Spleen (tissue), 11 donors: Measurements from ENCODE around the gene GYPC. TPM values are rescaled to one million over a fixed set of nuclear protein-coding genes. Genes with fewer than 3 reads are reported as not detected.
A peak's percentile ranks its signal among the peaks of the same experiment; 100 is the strongest.

Experiments
- DNase-seq: peaks from one replicate; pipeline ENCODE4 v3.0.0-alpha.2; 2020
- H3K27ac ChIP-seq, 8 donors: fragments of 200-600 bp; sonication (generic) in 7 of 8; 1 replicate in 4 of 8; 2 replicates in 4 of 8; pipeline versions ENCODE4 v1.5.0 to v1.8.0; 2016 to 2021; ENCODE audit warnings: inconsistent platforms in 4 of 8, mild to moderate bottlenecking in 4 of 8, moderate library complexity in 1 of 8
- H3K27me3 ChIP-seq, 7 donors: fragments of 200-600 bp; sonication (generic) in 6 of 7; replicated peaks in 1 of 7; 1 replicate in 4 of 7; 2 replicates in 3 of 7; pipeline versions ENCODE4 v1.5.0 to v1.8.0; 2016 to 2021; ENCODE audit warnings: inconsistent platforms in 3 of 7, mild to moderate bottlenecking in 1 of 7
- H3K36me3 ChIP-seq, 6 donors: fragments of 200-600 bp; sonication (generic) in 5 of 6; 1 replicate in 4 of 6; 2 replicates in 2 of 6; pipeline versions ENCODE4 v1.5.0 to v1.8.0; 2016 to 2021; ENCODE audit warnings: inconsistent platforms in 2 of 6
- H3K4me1 ChIP-seq, 6 donors: fragments of 200-600 bp; sonication (generic) in 5 of 6; 1 replicate in 3 of 6; 2 replicates in 3 of 6; pipeline versions ENCODE4 v1.5.0 to v1.8.0; 2016 to 2021; ENCODE audit warnings: inconsistent platforms in 3 of 6
- H3K4me3 ChIP-seq, 8 donors: fragments of 200-600 bp; sonication (generic) in 7 of 8; 1 replicate in 4 of 8; 2 replicates in 4 of 8; pipeline versions ENCODE4 v1.5.0 to v1.8.0; 2016 to 2021; ENCODE audit warnings: inconsistent platforms in 4 of 8, mild to moderate bottlenecking in 4 of 8, moderate library complexity in 2 of 8
- H3K9me3 ChIP-seq, 8 donors: fragments of 200-600 bp; sonication (generic) in 7 of 8; 1 replicate in 4 of 8; 2 replicates in 4 of 8; pipeline versions ENCODE4 v1.5.0 to v1.8.0; 2016 to 2021; ENCODE audit warnings: inconsistent platforms in 4 of 8
- CTCF ChIP-seq, 11 experiments: fragments of 200-600 bp in 7 of 11; fragments of 450-650 bp in 4 of 11; sonication (generic) in 4 of 11; IDR thresholded peaks in 8 of 11; conservative IDR thresholded peaks in 3 of 11; 1 replicate in 7 of 11; 2 replicates in 4 of 11; pipeline versions ENCODE4 v1.4.0 to v1.8.0; 2016 to 2021; ENCODE audit warnings: antibody characterized with exemption in 11 of 11, inconsistent platforms in 4 of 11, mild to moderate bottlenecking in 1 of 11
- POLR2A ChIP-seq, 3 donors: fragments of 450-650 bp; IDR thresholded peaks; one replicate each; pipeline ENCODE4 v1.5.1; 2017; ENCODE audit warnings: antibody characterized with exemption in 3 of 3, mild to moderate bottlenecking in 1 of 3
- POLR2AphosphoS5 ChIP-seq, 3 donors: sonication (generic); formaldehyde crosslinking; IDR thresholded peaks; one replicate each; pipeline ENCODE4 v1.5.1; 2017; ENCODE audit warnings: antibody characterized with exemption in 3 of 3
- WGBS, 5 donors: extraction: QIAGEN DNeasy Blood & Tissue Kit in 3 of 5; methylation state at CpG; one replicate each; pipeline versions ENCODE4 v1.1.5 to v1.1.7; 2013 to 2018; 5-methylcytosine and 5-hydroxymethylcytosine counted together
- intact Hi-C: fragments of 100-400 bp; cut with DNase I; formaldehyde crosslinking; loops from one replicate; pipeline ENCODE4 v1.15.0; 2023; ENCODE audit warnings: low total_unique reads
- polyA plus RNA-seq, 3 donors: library from polyadenylated mRNA; stranded (reverse); fragments of 200-250 nt; gene quantifications; one replicate each; pipeline ENCODE4 v1.2.1, GENCODE V29; 2013
- total RNA-seq, 7 donors: library from RNA; depleted of rRNA in 3 of 7; stranded (reverse); fragments of >200 nt in 3 of 7; fragmentation: NEBNext Ultra II Directional in 4 of 7; extraction: Animal tissue kit (Norgen Biotek cat#: 25700) in 4 of 7; gene quantifications; one replicate each; pipeline versions ENCODE4 v1.1.0 to v1.2.1, GENCODE V29; 2016 to 2021
- donor health status: healthy with polysubstance abuse.
- donor health status: DM: no; HTN: no; CAD: no; lungs with moderate emphysema.
- donor health status: DM: no; HTN: no; CAD: no.
- donor health status: Bipolar disorder and iron deficiency.
- donor health status: healthy.
- donor health status: DM: no; HTN: no; CAD: no.
- donor health status: DM: yes; HTN: yes; CAD: no.

The GYPC gene
- total and polyA plus RNA-seq, 10 donors, result 86.6 to 202 (median 153) TPM

- no peak for TF ChIP-seq POLR2A (IDR thresholded peaks at IDR 0.05)
- H3K4me1 ChIP-seq, result peaks cover 26 to 94% (median 47%) of the 10 kb centered on the region in 6 donors
- 62 to 82% (median 71%) methylated on average over 4 of the region's 4 CpGs for WGBS, 5 donors
- no peaks in the 10 kb centered on the region for H3K27me3 ChIP-seq
- no peak for DNase-seq
- no peak overlapping the region for H3K4me3 ChIP-seq
- H3K9me3 ChIP-seq, result no peaks in the 10 kb centered on the region
- intact Hi-C loops, result no loop called here
- no peak overlapping the region for H3K27ac ChIP-seq
- H3K36me3 ChIP-seq, result peaks cover 0 to 63% (median 13%) of the 10 kb centered on the region in 6 donors
These were observed 12.3 kb downstream of the GYPC start for GRCh38 chr2:126668254-126668653.

- WGBS, 5 donors, result 67 to 91% (median 78%) methylated on average over 6 of the region's 6 CpGs
- TF ChIP-seq POLR2A (IDR thresholded peaks at IDR 0.05) (no peak), POLR2AphosphoS5 (IDR thresholded peaks at IDR 0.05) (no peak)
- H3K27ac ChIP-seq, result peak overlapping the region in 1 of 8 donors; percentile 1
These were observed 13.8 kb downstream of the GYPC start for GRCh38 chr2:126669772-126670171.

GRCh38 chr2:126671488-126671887, 15.5 kb downstream of the GYPC start:
- no peak for DNase-seq
- Histone ChIP-seq H3K27ac (no peak overlapping the region), H3K27me3 (no peaks in the 10 kb centered on the region), H3K9me3 (peaks cover 0 to 19% (median 17%) of the 10 kb centered on the region in 8 donors), H3K4me3 (no peak overlapping the region), H3K4me1 (peaks cover 0 to 80% (median 18%) of the 10 kb centered on the region in 6 donors), H3K36me3 (peaks cover 0 to 84% (median 19%) of the 10 kb centered on the region in 6 donors)
- 91 to 98% (median 97%) methylated on average over 3 to 7 of the region's 7 CpGs for WGBS, 5 donors
- TF ChIP-seq CTCF (IDR thresholded peaks at IDR 0.05 in 8 of 11, conservative IDR thresholded peaks at IDR 0.05 in 3 of 11) (no peak), POLR2AphosphoS5 (IDR thresholded peaks at IDR 0.05) (no peak), POLR2A (IDR thresholded peaks at IDR 0.05) (no peak)
- intact Hi-C loops, result no loop called here

More at GRCh38 chr2:126669772-126670171, 13.8 kb downstream of the GYPC start:
- Histone ChIP-seq H3K9me3 (peaks cover 0 to 3% (median under 1%) of the 10 kb centered on the region in 8 donors), H3K4me1 (peaks cover 14 to 88% (median 31%) of the 10 kb centered on the region in 6 donors), H3K36me3 (peaks cover 0 to 76% (median 18%) of the 10 kb centered on the region in 6 donors), H3K4me3 (no peak overlapping the region), H3K27me3 (no peaks in the 10 kb centered on the region)
- DNase-seq, result no peak
- intact Hi-C loops, result no loop called here

- intact Hi-C loops, result no loop called here
- TF ChIP-seq POLR2A (IDR thresholded peaks at IDR 0.05) (no peak), POLR2AphosphoS5 (IDR thresholded peaks at IDR 0.05) (no peak), CTCF (IDR thresholded peaks at IDR 0.05 in 8 of 11, conservative IDR thresholded peaks at IDR 0.05 in 3 of 11) (no peak)
- 93 to 96% (median 94%) methylated on average over 12 of the region's 12 CpGs for WGBS, 5 donors
- DNase-seq, result no peak
- Histone ChIP-seq H3K36me3 (peaks cover 0 to 89% (median 19%) of the 10 kb centered on the region in 6 donors), H3K27me3 (no peaks in the 10 kb centered on the region), H3K27ac (no peak overlapping the region), H3K4me1 (peaks cover 0 to 71% (median 17%) of the 10 kb centered on the region in 6 donors), H3K4me3 (no peak overlapping the region), H3K9me3 (peaks cover 0 to 19% (median 18%) of the 10 kb centered on the region in 8 donors)
These were observed 17.1 kb downstream of the GYPC start for GRCh38 chr2:126672980-126673605.

- no peak for TF ChIP-seq CTCF (IDR thresholded peaks at IDR 0.05 in 8 of 11, conservative IDR thresholded peaks at IDR 0.05 in 3 of 11)
- no peak for TF ChIP-seq POLR2A (IDR thresholded peaks at IDR 0.05)
- TF ChIP-seq POLR2AphosphoS5 (IDR thresholded peaks at IDR 0.05), result no peak
- no peaks in the 10 kb centered on the region for H3K27me3 ChIP-seq
- 81 to 93% (median 84%) methylated on average over 11 of the region's 11 CpGs for WGBS, 5 donors
- H3K36me3 ChIP-seq, result peaks cover 0 to 89% (median 18%) of the 10 kb centered on the region in 6 donors
- peaks cover 0 to 70% (median 20%) of the 10 kb centered on the region in 6 donors for H3K4me1 ChIP-seq
- no peak overlapping the region for H3K4me3 ChIP-seq
- peaks cover 0 to 19% (median 18%) of the 10 kb centered on the region in 8 donors for H3K9me3 ChIP-seq
- no peak for DNase-seq
- no peak overlapping the region for H3K27ac ChIP-seq
- intact Hi-C loops, result no loop called here
These were observed 18.3 kb downstream of the GYPC start for GRCh38 chr2:126674075-126674744.
